SU-DHL-6 (cell line): ENCODE data around the gene SHROOM2.

Experiments
- EZH2phosphoT487 ChIP-seq: fragments of 200-600 bp; sonication (generic), shearing (Covaris generic); conservative IDR thresholded peaks from 2 replicates; pipeline ENCODE4 v1.6.1; 2018; ENCODE audit warnings: mild to moderate bottlenecking, antibody characterized with exemption, low read length, moderate library complexity, mixed read lengths
- TF ChIP-seq, protein P1 (sequence below): fragments of 200-600 bp; sonication (generic); IDR thresholded peaks from one replicate; pipeline ENCODE4 v1.5.1; 2017; ENCODE audit warnings: antibody characterized with exemption, mild to moderate bottlenecking, low read length, moderate library complexity; ENCODE audit not compliant: insufficient read depth, poor library complexity, severe bottlenecking

DNA sequence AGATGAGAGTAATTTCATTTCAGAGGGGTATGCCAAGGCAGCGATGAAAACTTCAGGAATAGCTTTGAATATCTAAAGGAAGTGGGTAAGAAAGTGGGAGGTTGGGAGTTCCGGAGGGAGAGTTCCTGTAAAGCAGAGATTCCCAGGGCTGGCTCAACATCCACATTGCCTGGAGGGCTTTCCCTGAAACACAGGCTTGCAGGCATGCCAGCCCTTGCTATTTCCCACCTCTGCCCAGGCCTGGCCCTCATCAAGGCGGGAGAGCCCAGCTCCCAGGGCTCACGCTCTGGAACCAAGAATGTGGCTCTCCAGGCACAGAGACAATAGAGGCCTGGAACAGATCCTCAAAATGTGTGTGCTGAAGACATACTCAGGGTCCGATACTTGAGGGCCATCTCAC is 137.1 kb downstream of the SHROOM2 start:
- TF ChIP-seq, protein P1, sequence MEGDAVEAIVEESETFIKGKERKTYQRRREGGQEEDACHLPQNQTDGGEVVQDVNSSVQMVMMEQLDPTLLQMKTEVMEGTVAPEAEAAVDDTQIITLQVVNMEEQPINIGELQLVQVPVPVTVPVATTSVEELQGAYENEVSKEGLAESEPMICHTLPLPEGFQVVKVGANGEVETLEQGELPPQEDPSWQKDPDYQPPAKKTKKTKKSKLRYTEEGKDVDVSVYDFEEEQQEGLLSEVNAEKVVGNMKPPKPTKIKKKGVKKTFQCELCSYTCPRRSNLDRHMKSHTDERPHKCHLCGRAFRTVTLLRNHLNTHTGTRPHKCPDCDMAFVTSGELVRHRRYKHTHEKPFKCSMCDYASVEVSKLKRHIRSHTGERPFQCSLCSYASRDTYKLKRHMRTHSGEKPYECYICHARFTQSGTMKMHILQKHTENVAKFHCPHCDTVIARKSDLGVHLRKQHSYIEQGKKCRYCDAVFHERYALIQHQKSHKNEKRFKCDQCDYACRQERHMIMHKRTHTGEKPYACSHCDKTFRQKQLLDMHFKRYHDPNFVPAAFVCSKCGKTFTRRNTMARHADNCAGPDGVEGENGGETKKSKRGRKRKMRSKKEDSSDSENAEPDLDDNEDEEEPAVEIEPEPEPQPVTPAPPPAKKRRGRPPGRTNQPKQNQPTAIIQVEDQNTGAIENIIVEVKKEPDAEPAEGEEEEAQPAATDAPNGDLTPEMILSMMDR = no peak
- no peak for TF ChIP-seq EZH2phosphoT487
